Measurements from ENCODE around the gene ACACA.

The ACACA gene

DNA sequence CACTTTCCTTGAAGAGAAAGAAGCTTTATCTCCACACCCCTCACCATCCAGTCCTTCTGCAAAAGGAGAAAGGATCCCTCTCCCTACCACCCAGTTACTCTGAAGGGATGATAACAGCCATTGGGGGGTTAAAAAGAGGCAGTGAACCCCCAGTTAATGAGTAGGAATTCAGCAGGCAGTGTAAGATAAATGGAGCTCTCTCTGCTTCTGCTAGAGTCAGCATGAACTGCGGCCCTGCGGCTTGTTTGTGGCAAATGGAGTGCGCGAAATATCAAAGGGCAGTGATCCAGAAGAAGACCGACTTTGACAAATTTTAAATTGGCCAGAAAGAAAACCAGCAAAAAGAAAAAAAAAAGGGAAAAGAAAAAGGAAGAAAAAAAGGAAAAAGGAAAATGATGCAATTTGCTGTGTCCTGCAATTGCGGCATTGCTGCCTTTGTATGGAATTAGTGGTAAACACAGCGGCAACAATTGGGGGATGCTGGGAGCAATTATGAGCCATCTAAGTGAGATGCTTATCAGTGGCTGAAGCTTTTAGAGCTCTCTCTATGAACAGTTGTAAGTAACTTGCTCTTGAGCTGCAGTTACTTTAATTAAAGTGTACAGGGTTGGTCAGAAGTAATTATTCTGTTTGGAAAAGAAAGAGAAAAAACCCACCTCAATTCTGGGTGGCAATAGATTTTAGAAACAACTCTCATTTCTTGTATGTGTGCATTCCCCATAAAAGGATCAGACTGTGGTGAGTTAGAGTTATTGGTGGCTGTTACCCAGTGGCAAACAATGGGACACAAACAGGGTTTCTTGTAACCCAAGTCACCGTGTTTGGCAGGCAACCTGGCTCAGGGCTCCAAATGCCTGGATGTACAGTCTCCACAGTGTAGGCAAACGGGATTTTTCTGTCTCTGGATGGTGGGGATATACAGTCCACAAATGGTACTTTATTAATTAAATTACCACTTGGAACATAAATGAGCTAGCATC is 296.6 kb downstream of the ACACA start (continued):
- TF ChIP-seq ZNF221 (tag by site-specific recombination; IDR thresholded peaks at IDR 0.05; ENCODE audit: borderline replicate concordance), result no peak
- no peak for TF ChIP-seq SALL2 (tag by site-specific recombination; IDR thresholded peaks at IDR 0.05; ENCODE audit: borderline replicate concordance)
- no peak for TF ChIP-seq ZNF292 (tag by site-specific recombination; IDR thresholded peaks at IDR 0.05; ENCODE audit: borderline replicate concordance, low read depth)
- TF ChIP-seq ZSCAN30 (tag by site-specific recombination; IDR thresholded peaks at IDR 0.05), result no peak
- no peak for TF ChIP-seq ZNF132 (tag by site-specific recombination; IDR thresholded peaks at IDR 0.05; ENCODE audit: borderline replicate concordance)
- no peak for TF ChIP-seq ZNF76 (tag by site-specific recombination; IDR thresholded peaks at IDR 0.05; ENCODE audit: borderline replicate concordance, low read depth)
- no peak for TF ChIP-seq ZNF157 (tag by site-specific recombination; IDR thresholded peaks at IDR 0.05)
- TF ChIP-seq, protein P1, sequence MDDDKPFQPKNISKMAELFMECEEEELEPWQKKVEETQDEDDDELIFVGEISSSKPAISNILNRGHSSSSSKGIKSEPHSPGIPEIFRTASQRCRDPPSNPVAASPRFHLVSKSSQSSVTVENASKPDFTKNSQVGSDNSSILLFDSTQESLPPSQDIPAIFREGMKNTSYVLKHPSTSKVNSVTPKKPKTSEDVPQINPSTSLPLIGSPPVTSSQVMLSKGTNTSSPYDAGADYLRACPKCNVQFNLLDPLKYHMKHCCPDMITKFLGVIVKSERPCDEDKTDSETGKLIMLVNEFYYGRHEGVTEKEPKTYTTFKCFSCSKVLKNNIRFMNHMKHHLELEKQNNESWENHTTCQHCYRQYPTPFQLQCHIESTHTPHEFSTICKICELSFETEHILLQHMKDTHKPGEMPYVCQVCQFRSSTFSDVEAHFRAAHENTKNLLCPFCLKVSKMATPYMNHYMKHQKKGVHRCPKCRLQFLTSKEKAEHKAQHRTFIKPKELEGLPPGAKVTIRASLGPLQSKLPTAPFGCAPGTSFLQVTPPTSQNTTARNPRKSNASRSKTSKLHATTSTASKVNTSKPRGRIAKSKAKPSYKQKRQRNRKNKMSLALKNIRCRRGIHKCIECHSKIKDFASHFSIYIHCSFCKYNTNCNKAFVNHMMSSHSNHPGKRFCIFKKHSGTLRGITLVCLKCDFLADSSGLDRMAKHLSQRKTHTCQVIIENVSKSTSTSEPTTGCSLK (tag by site-specific recombination; IDR thresholded peaks at IDR 0.05), result no peak
- no peak for TF ChIP-seq ZNF549 (tag by site-specific recombination; IDR thresholded peaks at IDR 0.05)
- TF ChIP-seq, protein P2, sequence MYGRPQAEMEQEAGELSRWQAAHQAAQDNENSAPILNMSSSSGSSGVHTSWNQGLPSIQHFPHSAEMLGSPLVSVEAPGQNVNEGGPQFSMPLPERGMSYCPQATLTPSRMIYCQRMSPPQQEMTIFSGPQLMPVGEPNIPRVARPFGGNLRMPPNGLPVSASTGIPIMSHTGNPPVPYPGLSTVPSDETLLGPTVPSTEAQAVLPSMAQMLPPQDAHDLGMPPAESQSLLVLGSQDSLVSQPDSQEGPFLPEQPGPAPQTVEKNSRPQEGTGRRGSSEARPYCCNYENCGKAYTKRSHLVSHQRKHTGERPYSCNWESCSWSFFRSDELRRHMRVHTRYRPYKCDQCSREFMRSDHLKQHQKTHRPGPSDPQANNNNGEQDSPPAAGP (tag by site-specific recombination; IDR thresholded peaks at IDR 0.05), result no peak
- no peak for TF ChIP-seq ZNF654 (tag by site-specific recombination; IDR thresholded peaks at IDR 0.05; ENCODE audit: low read depth)
- TF ChIP-seq, protein P3, sequence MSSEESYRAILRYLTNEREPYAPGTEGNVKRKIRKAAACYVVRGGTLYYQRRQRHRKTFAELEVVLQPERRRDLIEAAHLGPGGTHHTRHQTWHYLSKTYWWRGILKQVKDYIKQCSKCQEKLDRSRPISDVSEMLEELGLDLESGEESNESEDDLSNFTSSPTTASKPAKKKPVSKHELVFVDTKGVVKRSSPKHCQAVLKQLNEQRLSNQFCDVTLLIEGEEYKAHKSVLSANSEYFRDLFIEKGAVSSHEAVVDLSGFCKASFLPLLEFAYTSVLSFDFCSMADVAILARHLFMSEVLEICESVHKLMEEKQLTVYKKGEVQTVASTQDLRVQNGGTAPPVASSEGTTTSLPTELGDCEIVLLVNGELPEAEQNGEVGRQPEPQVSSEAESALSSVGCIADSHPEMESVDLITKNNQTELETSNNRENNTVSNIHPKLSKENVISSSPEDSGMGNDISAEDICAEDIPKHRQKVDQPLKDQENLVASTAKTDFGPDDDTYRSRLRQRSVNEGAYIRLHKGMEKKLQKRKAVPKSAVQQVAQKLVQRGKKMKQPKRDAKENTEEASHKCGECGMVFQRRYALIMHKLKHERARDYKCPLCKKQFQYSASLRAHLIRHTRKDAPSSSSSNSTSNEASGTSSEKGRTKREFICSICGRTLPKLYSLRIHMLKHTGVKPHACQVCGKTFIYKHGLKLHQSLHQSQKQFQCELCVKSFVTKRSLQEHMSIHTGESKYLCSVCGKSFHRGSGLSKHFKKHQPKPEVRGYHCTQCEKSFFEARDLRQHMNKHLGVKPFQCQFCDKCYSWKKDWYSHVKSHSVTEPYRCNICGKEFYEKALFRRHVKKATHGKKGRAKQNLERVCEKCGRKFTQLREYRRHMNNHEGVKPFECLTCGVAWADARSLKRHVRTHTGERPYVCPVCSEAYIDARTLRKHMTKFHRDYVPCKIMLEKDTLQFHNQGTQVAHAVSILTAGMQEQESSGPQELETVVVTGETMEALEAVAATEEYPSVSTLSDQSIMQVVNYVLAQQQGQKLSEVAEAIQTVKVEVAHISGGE (tag by site-specific recombination; conservative IDR thresholded peaks at IDR 0.05; ENCODE audit: low read depth), result no peak
- no peak for TF ChIP-seq ZNF530 (tag by site-specific recombination; IDR thresholded peaks at IDR 0.05; ENCODE audit: low read depth)
- no peak for TF ChIP-seq ZBTB1 (tag by site-specific recombination; IDR thresholded peaks at IDR 0.05)
- TF ChIP-seq ZFHX2 (tag by site-specific recombination; conservative IDR thresholded peaks at IDR 0.05), result no peak
- TF ChIP-seq, protein P4, sequence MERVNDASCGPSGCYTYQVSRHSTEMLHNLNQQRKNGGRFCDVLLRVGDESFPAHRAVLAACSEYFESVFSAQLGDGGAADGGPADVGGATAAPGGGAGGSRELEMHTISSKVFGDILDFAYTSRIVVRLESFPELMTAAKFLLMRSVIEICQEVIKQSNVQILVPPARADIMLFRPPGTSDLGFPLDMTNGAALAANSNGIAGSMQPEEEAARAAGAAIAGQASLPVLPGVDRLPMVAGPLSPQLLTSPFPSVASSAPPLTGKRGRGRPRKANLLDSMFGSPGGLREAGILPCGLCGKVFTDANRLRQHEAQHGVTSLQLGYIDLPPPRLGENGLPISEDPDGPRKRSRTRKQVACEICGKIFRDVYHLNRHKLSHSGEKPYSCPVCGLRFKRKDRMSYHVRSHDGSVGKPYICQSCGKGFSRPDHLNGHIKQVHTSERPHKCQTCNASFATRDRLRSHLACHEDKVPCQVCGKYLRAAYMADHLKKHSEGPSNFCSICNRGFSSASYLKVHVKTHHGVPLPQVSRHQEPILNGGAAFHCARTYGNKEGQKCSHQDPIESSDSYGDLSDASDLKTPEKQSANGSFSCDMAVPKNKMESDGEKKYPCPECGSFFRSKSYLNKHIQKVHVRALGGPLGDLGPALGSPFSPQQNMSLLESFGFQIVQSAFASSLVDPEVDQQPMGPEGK (tag by site-specific recombination; IDR thresholded peaks at IDR 0.05), result peak; percentile 15; the same call in 1 of the 2 replicates
- TF ChIP-seq, protein P5, sequence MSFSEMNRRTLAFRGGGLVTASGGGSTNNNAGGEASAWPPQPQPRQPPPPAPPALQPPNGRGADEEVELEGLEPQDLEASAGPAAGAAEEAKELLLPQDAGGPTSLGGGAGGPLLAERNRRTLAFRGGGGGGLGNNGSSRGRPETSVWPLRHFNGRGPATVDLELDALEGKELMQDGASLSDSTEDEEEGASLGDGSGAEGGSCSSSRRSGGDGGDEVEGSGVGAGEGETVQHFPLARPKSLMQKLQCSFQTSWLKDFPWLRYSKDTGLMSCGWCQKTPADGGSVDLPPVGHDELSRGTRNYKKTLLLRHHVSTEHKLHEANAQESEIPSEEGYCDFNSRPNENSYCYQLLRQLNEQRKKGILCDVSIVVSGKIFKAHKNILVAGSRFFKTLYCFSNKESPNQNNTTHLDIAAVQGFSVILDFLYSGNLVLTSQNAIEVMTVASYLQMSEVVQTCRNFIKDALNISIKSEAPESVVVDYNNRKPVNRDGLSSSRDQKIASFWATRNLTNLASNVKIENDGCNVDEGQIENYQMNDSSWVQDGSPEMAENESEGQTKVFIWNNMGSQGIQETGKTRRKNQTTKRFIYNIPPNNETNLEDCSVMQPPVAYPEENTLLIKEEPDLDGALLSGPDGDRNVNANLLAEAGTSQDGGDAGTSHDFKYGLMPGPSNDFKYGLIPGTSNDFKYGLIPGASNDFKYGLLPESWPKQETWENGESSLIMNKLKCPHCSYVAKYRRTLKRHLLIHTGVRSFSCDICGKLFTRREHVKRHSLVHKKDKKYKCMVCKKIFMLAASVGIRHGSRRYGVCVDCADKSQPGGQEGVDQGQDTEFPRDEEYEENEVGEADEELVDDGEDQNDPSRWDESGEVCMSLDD (tag by site-specific recombination; IDR thresholded peaks at IDR 0.05), result no peak
- no peak for TF ChIP-seq ZNF843 (tag by site-specific recombination; IDR thresholded peaks at IDR 0.05)
- TF ChIP-seq ZSCAN23 (tag by site-specific recombination; IDR thresholded peaks at IDR 0.05), result 0 out of 2 replicates have a peak, but pooled peaks have one; percentile 37
- TF ChIP-seq ZNF510 (tag by site-specific recombination; IDR thresholded peaks at IDR 0.05; ENCODE audit: insufficient replicate concordance), result no peak
- TF ChIP-seq ZNF140 (tag by site-specific recombination; IDR thresholded peaks at IDR 0.05), result no peak
- TF ChIP-seq FEZF1 (tag by site-specific recombination; IDR thresholded peaks at IDR 0.05), result no peak
- TF ChIP-seq, protein P6, sequence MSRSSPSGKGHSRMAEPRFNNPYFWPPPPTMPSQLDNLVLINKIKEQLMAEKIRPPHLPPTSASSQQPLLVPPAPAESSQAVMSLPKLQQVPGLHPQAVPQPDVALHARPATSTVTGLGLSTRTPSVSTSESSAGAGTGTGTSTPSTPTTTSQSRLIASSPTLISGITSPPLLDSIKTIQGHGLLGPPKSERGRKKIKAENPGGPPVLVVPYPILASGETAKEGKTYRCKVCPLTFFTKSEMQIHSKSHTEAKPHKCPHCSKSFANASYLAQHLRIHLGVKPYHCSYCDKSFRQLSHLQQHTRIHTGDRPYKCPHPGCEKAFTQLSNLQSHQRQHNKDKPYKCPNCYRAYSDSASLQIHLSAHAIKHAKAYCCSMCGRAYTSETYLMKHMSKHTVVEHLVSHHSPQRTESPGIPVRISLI (tag by site-specific recombination; IDR thresholded peaks at IDR 0.05), result no peak
- TF ChIP-seq ZNF248 (tag by site-specific recombination; IDR thresholded peaks at IDR 0.05), result no peak
- no peak for TF ChIP-seq ZNF211 (tag by site-specific recombination; IDR thresholded peaks at IDR 0.05; ENCODE audit: low read depth)

Measured in HEK293 (cell line).